ENCODE measurements around the gene SMIM5.

The SMIM5 gene

DNA sequence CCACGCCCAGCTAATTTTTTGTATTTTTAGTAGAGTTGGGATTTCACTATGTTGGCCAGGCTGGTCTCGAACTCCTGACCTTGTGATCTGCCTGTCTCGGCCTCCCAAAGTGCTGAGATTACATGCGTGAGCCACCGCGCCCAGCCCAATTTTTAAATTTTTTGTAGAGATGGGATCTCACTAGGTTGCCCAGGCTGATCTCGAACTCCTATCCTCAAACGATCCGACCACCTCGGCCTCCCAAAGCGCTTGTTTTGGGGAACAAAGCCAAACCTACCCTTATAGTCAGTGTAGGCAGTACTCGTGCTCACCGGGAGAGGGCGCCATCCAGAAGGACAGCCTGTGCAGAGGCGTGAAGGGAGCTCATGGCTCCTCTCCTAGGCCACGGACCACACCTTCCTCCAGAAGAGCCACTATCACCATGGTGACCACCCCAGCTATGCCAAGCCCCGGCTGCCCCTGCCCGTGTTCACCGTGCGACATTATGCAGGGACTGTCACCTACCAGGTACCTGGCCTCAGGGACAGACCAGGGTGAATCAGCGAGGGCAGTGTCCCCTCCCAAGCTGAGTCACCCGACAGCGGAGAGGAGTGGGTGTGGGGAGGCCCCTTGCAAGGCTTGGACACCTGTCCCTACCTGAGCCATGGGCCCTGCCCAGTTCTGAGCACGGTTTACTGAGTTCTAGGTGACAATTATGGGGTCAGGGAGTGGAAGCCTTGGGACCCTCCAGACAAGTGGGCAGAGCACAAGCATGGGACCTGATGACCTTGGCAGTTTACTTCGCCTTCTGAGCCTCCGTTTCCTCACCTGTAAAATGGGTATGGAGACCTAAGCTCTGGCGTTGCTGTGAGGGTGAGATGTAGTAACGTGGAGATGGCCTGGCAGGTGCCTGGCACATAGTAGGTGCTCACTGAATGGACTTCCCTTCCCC, 31.9 kb upstream of the SMIM5 start:
- Histone ChIP-seq H3K27ac (ENCODE audit: low read length) (no peak overlapping the region), H3K4me3 (ENCODE audit: low read length) (no peak overlapping the region), H3K4me1 (ENCODE audit: low read length) (peaks cover 2% of the 10 kb centered on the region; the same call in 1 of the 2 replicates), H3K36me3 (replicated peaks; ENCODE audit: low read depth, low read length) (no peaks in the 10 kb centered on the region), H3K9me3 (ENCODE audit: insufficient read depth, low read length) (no peaks in the 10 kb centered on the region), H3K79me2 (ENCODE audit: low read length) (no peaks in the 10 kb centered on the region), H2AFZ (ENCODE audit: low read depth, low read length) (no peak overlapping the region), H3K4me2 (ENCODE audit: low read length) (peak overlapping the region; percentile 37; the same call in 1 of the 2 replicates), H3K9ac (ENCODE audit: low read length) (no peak overlapping the region), H3K27me3 (ENCODE audit: low read depth, low read length) (no peaks in the 10 kb centered on the region; the same call in none of the 2 replicates), H4K20me1 (ENCODE audit: insufficient read depth, low read length) (no peaks in the 10 kb centered on the region)
- TF ChIP-seq, protein P1, sequence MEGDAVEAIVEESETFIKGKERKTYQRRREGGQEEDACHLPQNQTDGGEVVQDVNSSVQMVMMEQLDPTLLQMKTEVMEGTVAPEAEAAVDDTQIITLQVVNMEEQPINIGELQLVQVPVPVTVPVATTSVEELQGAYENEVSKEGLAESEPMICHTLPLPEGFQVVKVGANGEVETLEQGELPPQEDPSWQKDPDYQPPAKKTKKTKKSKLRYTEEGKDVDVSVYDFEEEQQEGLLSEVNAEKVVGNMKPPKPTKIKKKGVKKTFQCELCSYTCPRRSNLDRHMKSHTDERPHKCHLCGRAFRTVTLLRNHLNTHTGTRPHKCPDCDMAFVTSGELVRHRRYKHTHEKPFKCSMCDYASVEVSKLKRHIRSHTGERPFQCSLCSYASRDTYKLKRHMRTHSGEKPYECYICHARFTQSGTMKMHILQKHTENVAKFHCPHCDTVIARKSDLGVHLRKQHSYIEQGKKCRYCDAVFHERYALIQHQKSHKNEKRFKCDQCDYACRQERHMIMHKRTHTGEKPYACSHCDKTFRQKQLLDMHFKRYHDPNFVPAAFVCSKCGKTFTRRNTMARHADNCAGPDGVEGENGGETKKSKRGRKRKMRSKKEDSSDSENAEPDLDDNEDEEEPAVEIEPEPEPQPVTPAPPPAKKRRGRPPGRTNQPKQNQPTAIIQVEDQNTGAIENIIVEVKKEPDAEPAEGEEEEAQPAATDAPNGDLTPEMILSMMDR (IDR thresholded peaks at IDR 0.05; ENCODE audit: low read depth, low read length), result peak; percentile 85
- TF ChIP-seq EZH2phosphoT487 (IDR thresholded peaks at IDR 0.05; ENCODE audit: low read depth), result no peak

DNA sequence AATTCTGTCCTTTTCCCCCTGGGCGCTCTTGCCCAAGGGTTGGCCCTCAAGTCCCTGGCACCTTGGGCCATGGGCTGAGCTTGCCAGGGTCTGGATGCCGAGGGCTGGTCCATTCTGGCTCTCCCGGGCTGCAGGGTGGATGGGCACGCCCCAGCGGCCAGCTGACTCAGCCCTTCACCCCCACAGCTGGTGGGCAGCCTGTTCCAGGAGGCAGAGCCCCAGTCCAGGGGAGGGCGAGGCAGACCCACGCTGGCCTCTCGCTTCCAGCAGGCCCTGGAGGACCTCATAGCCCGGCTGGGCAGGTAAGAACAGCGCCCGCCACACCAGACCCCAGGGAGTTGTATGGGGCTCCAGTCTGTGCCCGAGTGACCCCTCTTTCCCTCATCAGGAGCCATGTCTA, 30.6 kb upstream of the SMIM5 start:
- no peak overlapping the region for H2AFZ ChIP-seq (ENCODE audit: low read depth, low read length)
- H3K9ac ChIP-seq (ENCODE audit: low read length), result no peak overlapping the region
- H3K27ac ChIP-seq (ENCODE audit: low read length), result no peak overlapping the region
- no peaks in the 10 kb centered on the region for H3K36me3 ChIP-seq (replicated peaks; ENCODE audit: low read depth, low read length)
- peaks cover 2% of the 10 kb centered on the region; the same call in 1 of the 2 replicates for H3K4me1 ChIP-seq (ENCODE audit: low read length)
- H3K4me3 ChIP-seq (ENCODE audit: low read length), result no peak overlapping the region
- H3K79me2 ChIP-seq (ENCODE audit: low read length), result no peaks in the 10 kb centered on the region
- H3K4me2 ChIP-seq (ENCODE audit: low read length), result no peak overlapping the region
- TF ChIP-seq EZH2phosphoT487 (IDR thresholded peaks at IDR 0.05; ENCODE audit: low read depth), result no peak
- TF ChIP-seq, protein P1 (IDR thresholded peaks at IDR 0.05; ENCODE audit: low read depth, low read length), result no peak
- H3K27me3 ChIP-seq (ENCODE audit: low read depth, low read length), result no peaks in the 10 kb centered on the region; the same call in none of the 2 replicates
- no peaks in the 10 kb centered on the region for H3K9me3 ChIP-seq (ENCODE audit: insufficient read depth, low read length)
- no peaks in the 10 kb centered on the region for H4K20me1 ChIP-seq (ENCODE audit: insufficient read depth, low read length)

DNA sequence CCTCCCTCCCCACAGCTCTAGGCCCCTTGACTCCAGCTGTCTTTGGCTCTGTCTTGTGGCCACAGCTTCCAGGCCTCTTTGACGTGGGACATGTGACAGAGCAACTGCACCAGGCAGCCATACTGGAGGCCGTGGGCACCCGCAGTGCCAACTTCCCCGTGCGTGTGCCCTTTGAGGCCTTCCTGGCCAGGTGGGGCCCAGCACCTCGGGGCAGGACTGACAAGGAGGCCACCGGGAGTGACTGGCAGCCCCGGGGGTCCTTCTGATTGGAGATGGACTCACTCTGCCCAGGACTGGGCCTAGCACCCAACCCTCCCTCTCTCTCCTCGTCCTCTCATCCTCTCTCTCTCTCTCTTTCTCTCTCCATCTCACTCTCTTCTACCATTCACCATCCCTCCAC, 30.1 kb upstream of the SMIM5 start:
- Histone ChIP-seq H3K4me3 (ENCODE audit: low read length) (no peak overlapping the region), H3K4me1 (ENCODE audit: low read length) (peaks cover 2% of the 10 kb centered on the region; the same call in 1 of the 2 replicates), H4K20me1 (ENCODE audit: insufficient read depth, low read length) (no peaks in the 10 kb centered on the region), H3K4me2 (ENCODE audit: low read length) (no peak overlapping the region), H2AFZ (ENCODE audit: low read depth, low read length) (no peak overlapping the region), H3K9ac (ENCODE audit: low read length) (no peak overlapping the region), H3K27me3 (ENCODE audit: low read depth, low read length) (no peaks in the 10 kb centered on the region; the same call in none of the 2 replicates), H3K9me3 (ENCODE audit: insufficient read depth, low read length) (no peaks in the 10 kb centered on the region), H3K79me2 (ENCODE audit: low read length) (no peaks in the 10 kb centered on the region), H3K27ac (ENCODE audit: low read length) (no peak overlapping the region), H3K36me3 (replicated peaks; ENCODE audit: low read depth, low read length) (no peaks in the 10 kb centered on the region)
- TF ChIP-seq, protein P1 (IDR thresholded peaks at IDR 0.05; ENCODE audit: low read depth, low read length), result no peak
- no peak for TF ChIP-seq EZH2phosphoT487 (IDR thresholded peaks at IDR 0.05; ENCODE audit: low read depth)

DNA sequence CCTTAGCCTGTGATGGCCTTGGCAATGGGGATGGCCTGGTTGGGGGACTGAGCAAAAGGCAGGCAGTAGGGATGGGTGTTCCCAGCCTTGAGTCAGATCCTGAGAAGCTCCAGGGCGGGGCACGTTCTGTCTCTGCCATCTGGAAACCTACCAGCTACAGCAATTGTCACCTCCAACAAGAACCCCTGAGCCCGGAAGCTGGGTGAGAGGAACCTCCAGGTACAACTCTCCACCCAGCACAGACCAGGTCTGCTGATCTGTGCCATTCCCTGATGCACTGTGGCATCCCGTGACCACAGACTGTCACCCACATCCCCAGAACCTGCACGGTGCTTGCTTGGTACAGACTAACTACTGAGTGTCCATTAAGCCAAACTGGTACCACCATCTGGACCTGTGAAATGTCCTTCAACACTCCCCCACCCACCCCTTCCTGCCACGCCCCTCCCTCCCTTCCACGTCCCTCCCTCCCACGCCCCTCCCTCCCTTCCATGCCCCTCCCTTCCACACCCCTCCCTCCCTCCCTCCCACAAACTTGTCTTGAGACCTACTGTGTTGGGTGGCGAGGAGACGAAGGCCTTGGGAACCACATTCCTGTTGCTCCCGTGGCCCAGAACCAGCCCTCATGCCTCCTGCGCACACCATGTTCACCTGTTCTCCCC, 29.1 kb upstream of the SMIM5 start:
- H3K27ac ChIP-seq (ENCODE audit: low read length), result no peak overlapping the region
- no peak overlapping the region for H3K4me2 ChIP-seq (ENCODE audit: low read length)
- H4K20me1 ChIP-seq (ENCODE audit: insufficient read depth, low read length), result no peaks in the 10 kb centered on the region
- H3K27me3 ChIP-seq (ENCODE audit: low read depth, low read length), result no peaks in the 10 kb centered on the region; the same call in none of the 2 replicates
- TF ChIP-seq, protein P1 (IDR thresholded peaks at IDR 0.05; ENCODE audit: low read depth, low read length), result no peak
- no peak for TF ChIP-seq EZH2phosphoT487 (IDR thresholded peaks at IDR 0.05; ENCODE audit: low read depth)
- no peak overlapping the region for H3K9ac ChIP-seq (ENCODE audit: low read length)
- H2AFZ ChIP-seq (ENCODE audit: low read depth, low read length), result no peak overlapping the region
- peaks cover 2% of the 10 kb centered on the region; the same call in 1 of the 2 replicates for H3K4me1 ChIP-seq (ENCODE audit: low read length)
- no peaks in the 10 kb centered on the region for H3K36me3 ChIP-seq (replicated peaks; ENCODE audit: low read depth, low read length)
- no peak overlapping the region for H3K4me3 ChIP-seq (ENCODE audit: low read length)
- H3K9me3 ChIP-seq (ENCODE audit: insufficient read depth, low read length), result no peaks in the 10 kb centered on the region
- no peaks in the 10 kb centered on the region for H3K79me2 ChIP-seq (ENCODE audit: low read length)
